COLO668 (cell line): Measurements from ENCODE around the gene PAQR7.

Experiments
- DNase-seq: peaks from one replicate; lab custom pipeline; 2025; ENCODE audit not compliant: unreplicated experiment; lab: John Stamatoyannopoulos, UW

Gene PAQR7

GRCh38 chr1:25874635-25875153, 814 bp downstream of the PAQR7 start:
- no peak for DNase-seq

- no peak for DNase-seq
These were observed 1.3 kb downstream of the PAQR7 start for GRCh38 chr1:25874209-25874608.

GRCh38 chr1:25873120-25873519, 2.4 kb downstream of the PAQR7 start:
- no peak for DNase-seq

GRCh38 chr1:25872713-25873112, 2.8 kb downstream of the PAQR7 start:
- DNase-seq = no peak

GRCh38 chr1:25871704-25872494, 3.6 kb downstream of the PAQR7 start:
- no peak for DNase-seq

- no peak for DNase-seq
These were observed 4.3 kb downstream of the PAQR7 start for GRCh38 chr1:25871086-25871703.

GRCh38 chr1:25870614-25871013, 4.9 kb downstream of the PAQR7 start:
- no peak for DNase-seq

- DNase-seq = no peak
These were observed 5.5 kb downstream of the PAQR7 start for GRCh38 chr1:25869909-25870606.

GRCh38 chr1:25867210-25867991, 8.1 kb downstream of the PAQR7 start:
- peak; percentile 47 for DNase-seq

GRCh38 chr1:25866288-25866687, 9.2 kb downstream of the PAQR7 start:
- no peak for DNase-seq

- DNase-seq = no peak
These were observed 11.1 kb downstream of the PAQR7 start for GRCh38 chr1:25864434-25864833.

GRCh38 chr1:25863486-25864262, 11.8 kb downstream of the PAQR7 start:
- no peak for DNase-seq

- no peak for DNase-seq
These were observed 12.6 kb downstream of the PAQR7 start for GRCh38 chr1:25862785-25863485.

GRCh38 chr1:25861316-25862286, 13.9 kb downstream of the PAQR7 start:
- no peak for DNase-seq

- peak; percentile 98 for DNase-seq
These were observed 16.4 kb downstream of the PAQR7 start, which contains the start of gene AUNIP for GRCh38 chr1:25858906-25859789. Gene AUNIP (minus strand): TSS chr1:25859457. CDS start chr1:25859357, 100 bp downstream.

- no peak for DNase-seq
These were observed 17.0 kb downstream of the PAQR7 start for GRCh38 chr1:25858494-25858893.

GRCh38 chr1:25856856-25857255, 18.7 kb downstream of the PAQR7 start:
- no peak for DNase-seq
